ENCODE data around the gene SERPINA3.

The SERPINA3 gene

GRCh38 chr14:94654071-94654861, 42.1 kb downstream of the SERPINA3 start:
- no peak for DNase-seq (ENCODE audit: low read depth, low spot score)

- DNase-seq (ENCODE audit: low read depth, low spot score): no peak
These were observed 43.0 kb downstream of the SERPINA3 start for GRCh38 chr14:94655169-94655710.

DNA sequence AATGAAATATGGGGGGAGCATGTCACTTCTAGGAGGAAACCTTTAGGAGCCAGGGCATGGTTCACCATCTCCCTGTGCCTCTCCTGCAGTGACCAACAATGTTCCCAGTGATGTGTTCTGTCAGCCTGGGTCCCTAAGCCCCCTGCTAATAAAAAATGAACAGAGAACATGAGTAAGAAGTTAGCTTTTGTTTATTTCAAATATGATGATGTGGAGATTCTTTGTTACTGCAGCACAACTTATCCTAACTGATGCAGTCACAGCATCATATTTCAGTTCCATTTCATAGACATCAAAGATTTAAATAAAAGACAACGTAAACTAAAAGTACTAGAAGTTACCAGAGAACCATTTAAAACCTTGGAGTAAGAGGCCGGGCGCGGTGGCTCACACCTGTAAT, 43.9 kb downstream of the SERPINA3 start:
- DNase-seq (ENCODE audit: low read depth, low spot score): no peak

DNA sequence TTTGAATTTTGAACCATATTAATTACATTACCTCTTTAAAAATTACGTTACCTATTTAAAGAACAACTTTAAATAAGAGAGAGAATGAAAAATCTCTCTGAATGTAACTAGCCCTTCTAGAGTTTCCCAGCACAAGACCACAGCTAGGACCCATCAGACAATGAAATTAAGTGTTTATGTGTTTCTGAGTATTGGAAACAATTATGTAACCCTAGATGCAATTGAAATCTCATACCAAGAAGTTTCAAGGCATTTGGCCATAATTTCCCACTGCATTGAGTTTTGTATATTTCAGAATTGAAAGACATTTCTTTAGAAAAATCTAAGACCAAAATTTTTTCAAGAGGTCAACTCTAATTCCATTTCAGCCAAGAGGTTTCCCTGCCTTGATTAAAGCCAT, 47.1 kb downstream of the SERPINA3 start:
- DNase-seq (ENCODE audit: low read depth, low spot score): no peak

- DNase-seq (ENCODE audit: low read depth, low spot score): no peak
These were observed 47.7 kb downstream of the SERPINA3 start for GRCh38 chr14:94659901-94660300.

DNA sequence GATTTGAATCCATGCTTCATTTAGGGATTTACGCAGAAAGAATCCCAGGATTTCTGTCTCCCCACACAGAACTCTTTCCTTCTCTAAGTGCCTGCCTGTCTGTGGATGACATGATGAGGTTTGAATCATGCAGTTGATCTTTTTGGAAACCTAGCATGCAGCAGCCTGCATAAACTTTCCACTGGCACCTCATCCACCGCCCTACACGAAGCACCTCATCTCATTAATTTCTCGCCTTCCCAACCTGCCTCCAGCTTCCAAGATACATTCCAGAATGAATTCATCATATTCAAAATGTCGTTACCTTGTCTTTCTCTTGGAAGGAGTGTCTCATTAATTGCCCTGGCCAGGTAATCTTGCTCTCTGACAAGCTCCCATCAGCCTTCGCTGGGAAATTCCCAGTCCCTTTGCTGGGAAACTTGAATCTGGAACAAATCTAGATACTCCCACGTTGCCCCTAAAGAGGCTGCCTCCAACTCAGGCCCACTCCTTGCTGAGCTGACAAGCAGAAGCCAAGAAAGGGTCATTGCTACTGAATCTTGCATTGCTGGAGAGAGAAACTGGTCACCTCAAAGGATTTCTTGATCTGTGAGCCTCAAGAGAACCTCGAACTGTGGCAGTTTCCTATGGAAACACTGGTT, 48.2 kb downstream of the SERPINA3 start:
- no peak for DNase-seq (ENCODE audit: low read depth, low spot score)

- no peak for DNase-seq (ENCODE audit: low read depth, low spot score)
These were observed 51.3 kb downstream of the SERPINA3 start for GRCh38 chr14:94663538-94663937.

DNA sequence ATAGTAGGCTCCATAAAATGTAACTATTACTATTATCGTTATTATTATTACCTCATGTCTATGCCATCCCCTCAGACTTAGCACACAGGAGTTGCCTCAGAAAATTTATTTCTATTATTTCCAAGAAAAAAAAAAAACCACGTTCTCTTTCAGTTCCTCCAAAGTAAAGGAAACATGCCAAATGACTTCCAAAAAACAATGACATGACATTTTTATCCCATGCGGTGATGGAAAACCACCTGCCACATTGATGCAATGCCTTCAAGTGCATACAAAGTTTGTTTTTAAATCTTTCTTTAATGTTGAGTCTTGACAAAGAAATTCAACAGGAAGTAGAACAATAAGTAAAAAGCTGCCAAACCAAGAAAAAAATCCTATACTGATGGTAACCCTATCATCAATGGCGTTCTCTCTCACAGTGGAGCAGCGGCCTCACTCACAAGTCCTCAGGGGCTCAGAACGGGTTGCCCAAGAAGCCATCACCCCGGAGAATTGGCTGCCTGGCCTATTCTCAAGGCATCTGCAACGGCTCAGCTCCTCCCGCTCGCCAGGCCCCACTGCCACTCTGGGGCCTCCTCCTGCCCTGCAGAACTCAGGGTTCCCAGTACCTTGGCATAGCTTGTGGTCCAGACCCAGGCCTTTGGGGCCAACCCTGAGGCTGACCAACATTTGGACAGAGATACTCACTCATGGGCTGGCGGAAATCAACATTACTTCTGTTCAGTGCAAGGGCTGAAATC, 51.9 kb downstream of the SERPINA3 start:
- no peak for DNase-seq (ENCODE audit: low read depth, low spot score)

DNA sequence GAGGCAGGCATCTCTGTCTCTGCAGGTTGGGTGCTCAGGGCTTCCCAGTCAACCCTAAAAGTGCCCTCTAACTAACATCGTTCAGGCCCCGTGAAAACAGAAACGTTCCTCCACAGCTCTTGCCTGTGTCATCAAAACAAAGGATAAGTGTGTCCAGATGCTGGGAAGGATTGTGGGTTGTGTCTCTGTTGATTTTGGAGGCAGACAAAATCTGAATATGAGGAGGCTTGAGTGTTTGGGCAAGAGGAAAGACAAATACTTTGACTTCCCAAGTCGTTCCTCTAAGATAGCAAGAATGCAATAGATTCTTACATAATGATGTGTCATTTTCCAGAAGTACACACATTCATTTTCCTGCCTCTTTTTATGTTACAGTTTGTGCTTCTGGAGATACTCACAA, 52.9 kb downstream of the SERPINA3 start:
- DNase-seq (ENCODE audit: low read depth, low spot score): no peak

DNA sequence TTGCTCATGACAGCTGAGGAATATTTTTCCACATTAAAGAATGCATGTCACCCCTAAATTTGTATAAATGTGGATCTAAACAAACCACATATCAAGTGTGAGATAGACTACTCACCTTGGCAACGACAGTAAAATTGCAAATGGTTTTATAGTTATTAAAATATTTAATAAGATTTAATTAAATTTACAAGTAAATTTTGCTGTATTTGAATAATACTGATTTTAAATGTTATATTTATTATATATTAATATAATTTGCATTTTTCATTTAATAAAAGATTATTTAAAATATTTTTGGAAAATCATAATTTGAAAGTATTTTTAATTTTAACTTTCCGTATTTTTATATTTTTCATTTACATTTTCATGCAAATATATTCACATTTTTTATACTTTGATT, 53.4 kb downstream of the SERPINA3 start:
- DNase-seq (ENCODE audit: low read depth, low spot score): no peak

DNA sequence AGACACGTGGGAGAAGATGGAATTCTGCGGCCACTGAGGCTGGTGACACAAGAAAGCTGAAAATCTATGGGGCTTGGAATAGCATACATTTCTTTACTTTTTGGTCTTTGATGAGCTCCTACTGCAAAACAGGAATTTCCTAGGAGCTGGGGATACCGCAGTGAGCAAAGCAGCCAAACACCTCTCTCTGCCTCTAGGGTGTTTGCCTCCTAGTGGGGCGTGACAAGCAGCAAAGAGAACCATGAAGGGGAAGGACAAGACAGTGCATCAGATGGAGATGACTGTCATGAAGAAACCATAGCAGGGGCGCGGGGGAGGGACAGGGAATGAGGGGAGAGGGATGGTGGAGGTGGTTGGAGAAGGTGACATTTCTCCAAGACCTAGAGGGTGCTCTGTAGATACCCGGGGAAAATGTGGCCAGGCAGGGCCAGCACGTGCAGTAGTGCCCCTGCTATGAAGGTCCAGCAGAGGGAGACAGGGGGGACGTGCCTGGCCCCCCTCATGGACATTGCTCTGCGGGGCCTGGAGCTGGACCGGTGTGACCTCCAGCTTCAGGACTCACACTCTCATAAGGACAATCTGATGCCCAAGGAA, 58.6 kb downstream of the SERPINA3 start:
- DNase-seq (ENCODE audit: low read depth, low spot score): no peak

GRCh38 chr14:94671870-94672444, 59.8 kb downstream of the SERPINA3 start:
- no peak for DNase-seq (ENCODE audit: low read depth, low spot score)

DNA sequence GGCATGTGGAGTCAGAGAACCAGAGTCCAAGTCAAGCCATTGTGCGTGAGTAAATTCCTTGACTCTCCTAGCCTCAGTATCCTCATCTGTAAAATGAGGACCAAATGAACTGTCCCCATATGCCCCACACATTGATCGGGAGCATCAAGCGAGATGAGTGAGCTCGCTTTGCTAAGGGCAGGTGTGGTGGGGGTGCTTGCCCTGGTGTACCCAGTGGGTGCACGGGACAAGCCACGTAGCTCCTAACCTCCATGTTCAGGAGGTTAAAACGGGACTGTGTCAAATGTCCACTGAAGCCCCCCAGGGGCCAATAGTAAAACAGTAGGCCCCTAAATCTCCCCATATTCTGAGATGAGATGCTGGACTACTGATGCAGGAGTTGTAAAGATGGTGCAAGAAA, 60.9 kb downstream of the SERPINA3 start:
- DNase-seq (ENCODE audit: low read depth, low spot score): no peak

Data from activated naive CD8-positive, alpha-beta T cell treated with anti-CD3 and anti-CD28 coated beads, Interleukin-2, amount 50 U/mL, for 16 hours (primary cell).